Measurements from ENCODE around the gene NR3C1. TPM values are rescaled to one million over a fixed set of nuclear protein-coding genes. Genes with fewer than 3 reads are reported as not detected.

NR3C1 gene
- total and polyA plus RNA-seq, 8 donors = 6.5 to 42.2 (median 27.1) TPM

GRCh38 chr5:143347698-143348344 lies 55.7 kb downstream of the NR3C1 start:
- Histone ChIP-seq H3K9me3 (no peaks in the 10 kb centered on the region), H3K36me3 (no peaks in the 10 kb centered on the region), H3K4me1 (peaks cover 0 to 17% (median 0%) of the 10 kb centered on the region in 3 donors), H3K27ac (no peak overlapping the region), H3K27me3 (no peaks in the 10 kb centered on the region), H3K4me3 (no peak overlapping the region)
- no peak for ATAC-seq
- no peak for TF ChIP-seq CTCF (IDR thresholded peaks at IDR 0.05)
- no peak for DNase-seq
- WGBS, 2 donors = 54 to 66% methylated on average over 3 of the region's 3 CpGs
- no peak for FAIRE-seq
- intact Hi-C loops (cut with DNase I) = no loop called here

GRCh38 chr5:143347046-143347445 lies 56.4 kb downstream of the NR3C1 start:
- ATAC-seq (no peak), DNase-seq (no peak), FAIRE-seq (no peak)
- Histone ChIP-seq H3K27me3 (no peaks in the 10 kb centered on the region), H3K9me3 (no peaks in the 10 kb centered on the region), H3K4me3 (no peak overlapping the region), H3K4me1 (peaks cover 0 to 17% (median 3%) of the 10 kb centered on the region in 3 donors), H3K36me3 (no peaks in the 10 kb centered on the region), H3K27ac (no peak overlapping the region)
- WGBS, 2 donors = 51 to 59% methylated on average over 1 of the region's 1 CpG
- TF ChIP-seq CTCF (IDR thresholded peaks at IDR 0.05) = no peak
- intact Hi-C loops (cut with DNase I) = no loop called here

GRCh38 chr5:143345671-143346440 lies 57.6 kb downstream of the NR3C1 start:
- FAIRE-seq (no peak), DNase-seq (no peak), ATAC-seq (no peak)
- TF ChIP-seq CTCF (IDR thresholded peaks at IDR 0.05) = no peak
- WGBS, 2 donors = 89 to 90% methylated on average over 1 of the region's 1 CpG
- Histone ChIP-seq H3K4me1 (peaks cover 0 to 13% (median 5%) of the 10 kb centered on the region in 3 donors), H3K27me3 (no peaks in the 10 kb centered on the region), H3K36me3 (no peaks in the 10 kb centered on the region), H3K9me3 (no peaks in the 10 kb centered on the region), H3K27ac (no peak overlapping the region), H3K4me3 (no peak overlapping the region)
- intact Hi-C loops (cut with DNase I) = no loop called here

GRCh38 chr5:143343042-143343441 lies 60.4 kb downstream of the NR3C1 start:
- Histone ChIP-seq H3K9me3 (no peaks in the 10 kb centered on the region), H3K27me3 (no peaks in the 10 kb centered on the region), H3K4me3 (no peak overlapping the region), H3K36me3 (no peaks in the 10 kb centered on the region), H3K4me1 (peaks cover 0 to 16% (median 13%) of the 10 kb centered on the region in 3 donors), H3K27ac (no peak overlapping the region)
- DNase-seq (no peak), FAIRE-seq (no peak), ATAC-seq (no peak)
- intact Hi-C loops (cut with DNase I) = no loop called here
- 84 to 88% methylated on average over 2 of the region's 2 CpGs for WGBS, 2 donors
- no peak for TF ChIP-seq CTCF (IDR thresholded peaks at IDR 0.05)

GRCh38 chr5:143342607-143343006 lies 60.9 kb downstream of the NR3C1 start:
- no peak overlapping the region for H3K27ac ChIP-seq
- H3K4me3 ChIP-seq = no peak overlapping the region
- TF ChIP-seq CTCF (IDR thresholded peaks at IDR 0.05) = no peak
- no peaks in the 10 kb centered on the region for H3K36me3 ChIP-seq
- FAIRE-seq (no peak), ATAC-seq (no peak), DNase-seq (no peak)
- 90 to 95% methylated on average over 5 of the region's 5 CpGs for WGBS, 2 donors
- intact Hi-C loops (cut with DNase I) = no loop called here
- no peaks in the 10 kb centered on the region for H3K9me3 ChIP-seq
- H3K27me3 ChIP-seq = no peaks in the 10 kb centered on the region
- peaks cover 0 to 20% (median 11%) of the 10 kb centered on the region in 3 donors for H3K4me1 ChIP-seq
